COLO668 (cell line): ENCODE measurements around the gene TP53BP1.
"Not testable (repeated sequence)": the region's sequence is repeated elsewhere in the genome, so short reads cannot be mapped to it uniquely, and the experiment has no call there.

Experiments
- DNase-seq: peaks from one replicate; lab custom pipeline; 2025; ENCODE audit not compliant: unreplicated experiment; lab: John Stamatoyannopoulos, UW

TP53BP1 gene

GRCh38 chr15:43492673-43493601, at the start of gene TP53BP1:
TSS of gene TP53BP1 (minus strand) at chr15:43493156. CDS start at chr15:43493043, 113 bp downstream.
- DNase-seq, result peak; percentile 97

- no peak for DNase-seq
These were observed 48.8 kb upstream of the TP53BP1 start for GRCh38 chr15:43541785-43542184.

- no peak for DNase-seq
These were observed 45.1 kb upstream of the TP53BP1 start for GRCh38 chr15:43538091-43538490.

DNA sequence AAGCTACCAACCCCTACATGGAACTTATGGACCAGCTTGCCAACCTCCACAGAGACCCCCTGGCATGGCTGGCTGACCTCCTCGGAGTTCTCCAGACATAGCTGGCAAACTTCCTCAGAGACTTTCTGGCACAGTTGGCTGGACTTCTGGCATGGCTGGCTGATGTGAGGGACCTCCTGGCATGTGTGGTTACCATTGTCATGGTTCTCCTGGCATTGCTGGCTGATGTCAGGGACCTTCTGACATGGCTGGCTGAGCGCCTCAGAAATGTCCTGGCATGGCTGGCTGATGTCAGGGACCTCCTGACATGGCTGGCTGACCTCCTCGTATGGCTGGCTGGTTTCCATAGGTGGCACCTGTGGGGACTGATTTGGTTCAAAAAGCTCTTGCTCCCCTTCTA, 41.9 kb upstream of the TP53BP1 start:
- no peak for DNase-seq

GRCh38 chr15:43532826-43533225, 39.9 kb upstream of the TP53BP1 start:
- DNase-seq, result not testable (repeated sequence)

DNA sequence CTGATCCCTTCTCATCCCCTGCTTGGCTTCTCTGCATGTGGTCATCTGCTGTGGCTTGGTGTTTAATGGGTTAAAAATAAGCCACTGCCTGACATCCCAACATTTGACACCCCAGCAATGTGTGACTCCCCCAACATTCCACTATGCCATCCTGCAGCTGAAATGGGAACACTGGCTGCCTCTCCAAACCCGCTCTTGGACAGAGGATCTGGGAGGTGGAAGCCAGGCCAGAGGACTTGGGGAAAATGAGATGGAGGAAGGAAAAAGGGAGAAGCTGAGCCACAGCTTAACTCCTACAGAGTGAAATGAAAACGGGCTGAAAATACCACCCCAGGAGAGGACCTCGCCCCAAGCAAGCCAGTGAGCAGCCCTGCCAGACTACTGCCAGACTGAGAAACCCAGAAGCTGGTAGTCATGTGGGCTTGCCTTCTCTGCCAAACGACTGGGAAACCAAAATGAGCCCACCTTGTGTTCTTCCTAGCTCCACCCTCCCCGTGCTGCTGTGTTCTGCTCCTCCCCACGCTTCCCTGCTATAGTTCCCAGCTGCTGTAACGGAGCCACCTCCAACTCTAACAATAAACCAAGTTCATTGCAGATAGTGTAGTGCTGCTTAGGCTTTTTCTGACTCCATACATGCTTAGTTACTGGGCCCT, 38.2 kb upstream of the TP53BP1 start:
- no peak for DNase-seq

DNA sequence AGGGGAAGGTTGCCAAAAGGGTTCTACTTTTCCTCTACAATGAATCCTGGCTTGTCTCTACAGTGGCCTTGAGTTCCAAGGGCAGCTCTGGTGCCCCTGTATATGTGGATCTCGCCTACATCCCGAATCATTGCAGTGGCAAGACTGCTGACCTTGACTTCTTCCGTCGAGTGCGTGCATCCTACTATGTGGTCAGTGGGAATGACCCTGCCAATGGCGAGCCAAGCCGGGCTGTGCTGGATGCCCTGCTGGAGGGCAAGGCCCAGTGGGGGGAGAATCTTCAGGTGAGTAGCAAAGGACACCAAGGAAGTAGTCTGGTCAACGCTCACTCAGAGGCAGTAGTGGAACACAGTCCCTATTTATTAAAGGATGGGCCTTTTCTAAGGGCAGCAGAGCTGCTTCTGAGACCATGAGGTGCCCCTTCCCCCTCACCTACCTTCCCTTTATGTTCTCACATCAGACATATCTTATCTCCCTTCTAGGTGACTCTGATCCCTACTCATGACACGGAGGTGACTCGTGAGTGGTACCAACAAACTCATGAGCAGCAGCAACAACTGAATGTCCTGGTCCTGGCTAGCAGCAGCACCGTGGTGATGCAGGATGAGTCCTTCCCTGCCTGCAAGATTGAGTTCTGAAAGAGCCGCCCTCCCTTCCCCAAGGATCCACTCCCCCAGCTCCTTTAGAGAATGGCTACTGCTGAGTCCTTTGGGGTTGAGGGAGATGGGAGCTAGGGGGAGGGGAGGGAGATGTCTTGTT, 36.8 kb upstream of the TP53BP1 start:
- no peak for DNase-seq

GRCh38 chr15:43529141-43529540, 36.2 kb upstream of the TP53BP1 start:
- no peak for DNase-seq

DNA sequence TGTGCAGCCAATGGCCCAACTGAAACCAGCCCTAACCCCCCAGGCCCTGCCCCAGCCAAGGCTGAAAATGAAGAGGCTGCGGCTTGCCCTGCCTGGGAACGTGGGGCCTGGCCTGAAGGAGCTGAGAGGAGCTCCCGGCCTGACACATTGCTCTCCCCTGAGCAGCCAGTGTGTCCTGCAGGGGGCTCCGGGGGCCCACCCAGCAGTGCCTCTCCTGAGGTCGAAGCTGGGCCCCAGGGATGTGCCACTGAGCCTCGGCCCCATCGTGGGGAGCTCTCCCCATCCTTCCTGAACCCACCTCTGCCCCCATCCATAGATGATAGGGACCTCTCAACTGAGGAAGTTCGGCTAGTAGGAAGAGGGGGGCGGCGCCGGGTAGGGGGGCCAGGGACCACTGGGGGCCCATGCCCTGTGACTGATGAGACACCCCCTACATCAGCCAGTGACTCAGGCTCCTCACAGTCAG, 35.6 kb upstream of the TP53BP1 start:
- DNase-seq, result no peak

DNA sequence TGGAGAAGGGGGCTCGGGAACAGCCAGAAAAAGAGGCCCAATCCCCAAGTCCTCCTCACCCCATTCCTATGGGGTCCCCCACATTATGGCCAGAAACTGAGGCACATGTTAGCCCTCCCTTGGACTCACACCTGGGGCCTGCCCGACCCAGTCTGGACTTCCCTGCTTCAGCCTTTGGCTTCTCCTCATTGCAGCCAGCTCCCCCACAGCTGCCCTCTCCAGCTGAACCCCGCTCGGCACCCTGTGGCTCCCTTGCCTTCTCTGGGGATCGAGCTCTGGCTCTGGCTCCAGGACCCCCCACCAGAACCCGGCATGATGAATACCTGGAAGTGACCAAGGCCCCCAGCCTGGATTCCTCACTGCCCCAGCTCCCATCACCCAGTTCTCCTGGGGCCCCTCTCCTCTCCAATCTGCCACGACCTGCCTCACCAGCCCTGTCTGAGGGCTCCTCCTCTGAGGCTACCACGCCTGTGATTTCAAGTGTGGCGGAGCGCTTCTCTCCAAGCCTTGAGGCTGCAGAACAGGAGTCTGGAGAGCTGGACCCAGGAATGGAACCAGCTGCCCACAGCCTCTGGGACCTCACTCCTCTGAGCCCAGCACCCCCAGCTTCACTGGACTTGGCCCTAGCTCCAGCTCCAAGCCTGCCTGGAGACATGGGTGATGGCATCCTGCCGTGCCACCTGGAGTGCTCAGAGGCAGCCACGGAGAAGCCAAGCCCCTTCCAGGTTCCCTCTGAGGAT, 35.0 kb upstream of the TP53BP1 start:
- DNase-seq, result no peak

DNA sequence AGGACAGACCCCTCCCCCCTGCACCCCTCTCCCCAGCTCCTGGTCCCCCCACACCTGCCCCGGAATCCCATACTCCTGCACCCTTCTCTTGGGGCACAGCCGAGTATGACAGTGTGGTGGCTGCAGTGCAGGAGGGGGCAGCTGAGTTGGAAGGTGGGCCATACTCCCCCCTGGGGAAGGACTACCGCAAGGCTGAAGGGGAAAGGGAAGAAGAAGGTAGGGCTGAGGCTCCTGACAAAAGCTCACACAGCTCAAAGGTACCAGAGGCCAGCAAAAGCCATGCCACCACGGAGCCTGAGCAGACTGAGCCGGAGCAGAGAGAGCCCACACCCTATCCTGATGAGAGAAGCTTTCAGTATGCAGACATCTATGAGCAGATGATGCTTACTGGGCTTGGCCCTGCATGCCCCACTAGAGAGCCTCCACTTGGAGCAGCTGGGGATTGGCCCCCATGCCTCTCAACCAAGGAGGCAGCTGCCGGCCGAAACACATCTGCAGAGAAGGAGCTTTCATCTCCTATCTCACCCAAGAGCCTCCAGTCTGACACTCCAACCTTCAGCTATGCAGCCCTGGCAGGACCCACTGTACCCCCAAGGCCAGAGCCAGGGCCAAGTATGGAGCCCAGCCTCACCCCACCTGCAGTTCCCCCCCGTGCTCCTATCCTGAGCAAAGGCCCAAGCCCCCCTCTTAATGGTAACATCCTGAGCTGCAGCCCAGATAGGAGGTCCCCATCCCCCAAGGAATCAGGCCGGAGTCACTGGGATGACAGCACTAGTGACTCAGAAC, 34.3 kb upstream of the TP53BP1 start:
- no peak for DNase-seq

GRCh38 chr15:43526261-43526930, 33.4 kb upstream of the TP53BP1 start:
- no peak for DNase-seq

DNA sequence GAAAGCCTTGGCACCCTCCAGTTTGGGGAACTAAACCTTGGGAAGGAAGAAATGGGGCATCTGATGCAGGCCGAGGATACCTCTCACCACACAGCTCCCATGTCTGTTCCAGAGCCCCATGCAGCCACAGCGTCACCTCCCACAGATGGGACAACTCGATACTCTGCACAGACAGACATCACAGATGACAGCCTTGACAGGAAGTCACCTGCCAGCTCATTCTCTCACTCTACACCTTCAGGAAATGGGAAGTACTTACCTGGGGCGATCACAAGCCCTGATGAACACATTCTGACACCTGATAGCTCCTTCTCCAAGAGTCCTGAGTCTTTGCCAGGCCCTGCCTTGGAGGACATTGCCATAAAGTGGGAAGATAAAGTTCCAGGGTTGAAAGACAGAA, 32.2 kb upstream of the TP53BP1 start:
- DNase-seq, result no peak

DNA sequence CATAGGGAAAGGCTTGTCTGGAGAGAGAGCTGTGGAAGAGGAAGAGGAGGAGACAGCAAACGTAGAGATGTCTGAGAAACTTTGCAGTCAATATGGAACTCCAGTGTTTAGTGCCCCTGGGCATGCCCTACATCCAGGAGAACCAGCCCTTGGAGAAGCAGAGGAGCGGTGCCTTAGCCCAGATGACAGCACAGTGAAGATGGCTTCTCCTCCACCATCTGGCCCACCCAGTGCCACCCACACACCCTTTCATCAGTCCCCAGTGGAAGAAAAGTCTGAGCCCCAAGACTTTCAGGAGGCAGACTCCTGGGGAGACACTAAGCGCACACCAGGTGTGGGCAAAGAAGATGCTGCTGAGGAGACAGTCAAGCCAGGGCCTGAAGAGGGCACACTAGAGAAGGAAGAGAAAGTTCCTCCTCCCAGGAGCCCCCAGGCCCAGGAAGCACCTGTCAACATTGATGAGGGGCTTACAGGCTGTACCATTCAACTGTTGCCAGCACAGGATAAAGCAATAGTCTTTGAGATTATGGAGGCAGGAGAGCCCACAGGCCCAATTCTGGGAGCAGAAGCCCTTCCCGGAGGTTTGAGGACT, 31.4 kb upstream of the TP53BP1 start:
- no peak for DNase-seq

- no peak for DNase-seq
These were observed 30.7 kb upstream of the TP53BP1 start for GRCh38 chr15:43523646-43524045.

DNA sequence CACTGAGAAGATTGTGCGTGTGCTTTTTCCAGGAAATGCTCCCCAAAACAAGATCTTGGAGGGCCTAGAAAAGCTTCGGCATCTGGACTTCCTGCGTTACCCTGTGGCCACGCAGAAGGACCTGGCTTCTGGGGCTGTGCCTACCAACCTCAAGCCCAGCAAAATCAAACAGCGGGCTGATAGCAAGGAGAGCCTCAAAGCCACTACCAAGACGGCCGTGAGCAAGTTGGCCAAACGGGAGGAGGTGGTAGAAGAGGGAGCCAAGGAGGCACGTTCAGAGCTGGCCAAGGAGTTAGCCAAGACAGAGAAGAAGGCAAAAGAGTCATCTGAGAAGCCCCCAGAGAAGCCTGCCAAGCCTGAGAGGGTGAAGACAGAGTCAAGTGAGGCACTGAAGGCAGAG, 29.3 kb upstream of the TP53BP1 start:
- DNase-seq, result no peak

GRCh38 chr15:43521419-43521818, 28.5 kb upstream of the TP53BP1 start:
- no peak for DNase-seq

DNA sequence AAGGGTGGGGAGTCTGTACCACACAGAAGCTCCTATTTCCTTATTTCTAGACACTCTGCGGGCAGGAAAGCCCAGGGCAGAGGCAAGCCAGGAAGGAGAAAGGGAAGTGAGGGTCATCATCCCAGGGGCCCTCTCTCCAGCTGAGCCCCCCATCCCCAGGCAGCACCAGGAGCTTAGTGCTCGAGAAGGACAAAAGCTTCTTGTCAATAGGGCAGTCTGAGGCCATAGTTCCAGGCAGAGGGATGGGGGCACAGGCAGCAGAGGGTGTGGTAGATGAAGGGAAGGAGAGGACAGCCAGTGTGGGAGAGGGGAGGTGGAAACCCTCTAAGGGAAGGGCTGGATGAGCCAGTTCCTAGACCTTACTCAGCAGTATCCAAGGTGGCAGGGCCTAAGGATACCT, 27.2 kb upstream of the TP53BP1 start:
- DNase-seq, result no peak

DNA sequence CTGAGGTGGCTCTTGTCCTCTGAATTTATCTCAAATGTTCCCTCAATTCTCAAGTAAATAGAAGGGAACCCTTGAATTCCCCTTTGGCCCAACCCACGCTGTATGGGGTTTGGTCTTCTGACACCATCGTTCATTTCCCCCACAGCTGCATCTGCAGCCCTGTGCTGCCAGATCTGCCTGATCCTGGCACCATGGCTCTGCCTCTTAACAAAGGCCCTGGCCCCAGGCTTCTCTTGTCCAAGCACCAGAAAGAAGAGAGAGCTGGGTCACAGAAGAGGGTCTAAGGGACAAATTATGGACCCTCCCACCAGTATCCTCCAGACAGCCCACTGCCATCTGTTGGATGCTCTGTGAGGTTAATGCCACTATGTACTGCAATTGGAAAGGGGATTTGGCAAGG, 26.2 kb upstream of the TP53BP1 start:
- no peak for DNase-seq
